A673 (cell line): ENCODE measurements around the gene METTL1.

Source experiments
- CTCF ChIP-seq: fragments of 300-800, 200-600 bp; sonication (generic); conservative IDR thresholded peaks from 2 replicates; pipeline ENCODE4 v1.5.1; 2017; ENCODE audit warnings: low read depth, mild to moderate bottlenecking, antibody characterized with exemption, low read length, moderate library complexity, mixed read lengths
- EZH2 ChIP-seq: fragments of 200-600 bp; sonication (generic); IDR thresholded peaks from 2 replicates; pipeline ENCODE4 v1.6.1; 2017; ENCODE audit warnings: borderline replicate concordance, low read depth, mild to moderate bottlenecking, mixed read lengths, antibody characterized with exemption, low read length; ENCODE audit not compliant: poor library complexity, severe bottlenecking

GRCh38 chr12:57745485-57745881, 26.4 kb downstream of the METTL1 start:
- TF ChIP-seq CTCF = no peak
- TF ChIP-seq EZH2 = no peak
